RCC 7860 (cell line): Measurements from ENCODE around the gene PLPPR1.

Experiments used
- DNase-seq: peaks from one replicate; pipeline ENCODE4 v3.0.0-alpha.2; 2015; ENCODE audit warnings: low spot score
- FAIRE-seq: peaks from 2 replicates; lab custom pipeline; 2012; peaks lifted over from hg19 to GRCh38; lab: Jason Lieb, UNC

The PLPPR1 gene

GRCh38 chr9:101333926-101334702 is 305.6 kb downstream of the PLPPR1 start:
- no peak for FAIRE-seq
- no peak for DNase-seq

DNA sequence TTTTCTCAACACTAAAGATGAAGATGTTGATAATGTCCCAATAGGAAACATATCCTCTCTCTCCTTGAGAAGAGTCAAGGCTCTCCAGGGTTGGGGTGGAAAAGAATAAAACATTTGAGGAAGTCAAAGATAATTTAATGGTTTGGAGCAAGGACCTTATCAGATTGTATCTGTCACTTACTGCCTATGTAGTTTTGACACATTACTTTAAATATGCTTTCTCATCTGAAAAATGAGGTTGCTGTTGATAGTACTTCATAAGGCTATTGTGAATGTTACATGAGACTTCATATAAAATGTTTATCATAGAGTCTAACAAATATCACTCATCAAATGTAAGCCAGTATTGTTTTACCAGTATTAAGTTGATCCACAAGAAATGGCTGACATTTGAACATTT is 307.6 kb downstream of the PLPPR1 start:
- DNase-seq (no peak), FAIRE-seq (no peak)

DNA sequence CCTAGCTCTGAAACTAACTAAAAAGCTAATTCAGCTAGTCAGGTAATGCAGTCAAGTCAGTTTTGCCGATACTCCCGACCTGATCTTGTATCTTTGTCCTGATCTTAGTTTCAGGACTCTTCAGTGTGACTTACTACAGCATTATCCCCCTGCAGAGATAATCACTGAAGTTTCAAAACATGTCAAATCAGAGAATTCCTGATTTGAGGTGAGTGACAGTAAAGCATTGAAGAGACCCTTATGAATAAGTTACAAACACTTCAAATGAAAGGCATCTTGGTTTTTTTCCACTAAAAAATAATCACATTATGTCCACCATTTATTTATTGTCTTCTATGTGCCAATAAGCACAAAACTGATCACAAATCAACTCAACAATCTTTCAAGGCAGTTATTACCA is 308.7 kb downstream of the PLPPR1 start:
- FAIRE-seq: no peak
- no peak for DNase-seq

- no peak for DNase-seq
- FAIRE-seq: no peak
These were observed 313.4 kb downstream of the PLPPR1 start for GRCh38 chr9:101341958-101342357.

GRCh38 chr9:101342595-101342994 is 314.1 kb downstream of the PLPPR1 start:
- DNase-seq (no peak), FAIRE-seq (no peak)

GRCh38 chr9:101350285-101350684 is 321.8 kb downstream of the PLPPR1 start:
- no peak for FAIRE-seq
- DNase-seq: no peak

DNA sequence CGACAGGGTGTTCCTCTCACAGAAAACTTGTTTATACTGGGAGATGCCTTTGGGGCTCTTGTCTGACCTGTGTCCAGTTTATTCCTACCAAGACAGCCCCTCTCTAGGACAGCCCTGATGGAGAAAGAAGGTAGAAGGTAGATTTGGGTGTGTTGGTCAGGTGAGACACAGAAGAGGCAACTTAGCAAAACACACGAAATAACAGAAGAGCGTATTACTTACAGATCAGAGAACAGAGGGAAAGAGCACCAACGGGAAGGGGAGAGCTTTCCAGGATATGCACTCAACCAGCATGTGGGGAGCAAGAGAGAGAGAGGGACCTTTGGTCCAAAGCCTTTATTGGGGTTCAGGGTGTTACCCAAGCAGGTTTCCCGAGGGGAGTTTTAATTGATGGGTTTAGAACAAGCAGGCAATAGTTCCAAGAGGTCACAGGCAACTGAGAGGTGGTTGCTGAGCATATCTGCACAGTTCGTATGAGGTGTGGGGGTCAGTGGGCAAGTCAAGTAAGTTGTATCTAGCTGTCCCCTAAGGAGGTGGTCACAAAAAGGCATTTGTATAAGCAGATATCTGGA is 324.5 kb downstream of the PLPPR1 start:
- DNase-seq (no peak), FAIRE-seq (no peak)

GRCh38 chr9:101353683-101354082 is 325.2 kb downstream of the PLPPR1 start:
- no peak for FAIRE-seq

DNA sequence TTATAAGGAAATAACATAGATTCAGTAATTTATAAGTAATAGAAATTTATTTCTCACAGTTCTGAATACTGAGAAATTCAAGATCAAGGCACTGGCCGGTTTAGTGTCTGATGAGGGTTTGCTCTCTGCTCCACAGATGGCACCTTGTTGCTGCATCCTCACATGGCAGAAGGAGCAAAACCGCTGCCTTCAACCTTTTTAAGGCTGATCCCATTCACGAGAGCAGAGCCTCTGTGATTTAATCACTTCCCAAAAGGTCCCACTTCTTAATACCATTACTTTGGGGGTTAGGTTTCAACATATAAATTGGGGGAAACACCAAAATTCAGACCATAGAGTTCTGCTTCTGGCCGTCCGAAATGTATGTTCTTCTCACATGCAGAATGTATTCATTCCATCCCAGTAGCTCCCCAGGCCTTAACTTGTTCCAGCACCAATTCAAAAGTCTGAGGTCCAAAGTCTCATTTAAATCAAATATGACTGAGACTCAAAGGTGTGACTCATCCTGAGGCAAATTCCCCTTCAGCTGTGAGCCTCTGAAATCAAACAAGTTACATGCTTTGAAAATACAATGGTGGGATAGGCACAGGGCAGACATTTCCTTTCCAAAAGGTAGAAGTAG is 325.7 kb downstream of the PLPPR1 start:
- peak; percentile 35 for FAIRE-seq
- peak; percentile 41 for DNase-seq

More at GRCh38 chr9:101353683-101354082, 325.2 kb downstream of the PLPPR1 start:
- no peak for DNase-seq

GRCh38 chr9:101354765-101355708 is 326.5 kb downstream of the PLPPR1 start:
- FAIRE-seq: no peak
- no peak for DNase-seq

DNA sequence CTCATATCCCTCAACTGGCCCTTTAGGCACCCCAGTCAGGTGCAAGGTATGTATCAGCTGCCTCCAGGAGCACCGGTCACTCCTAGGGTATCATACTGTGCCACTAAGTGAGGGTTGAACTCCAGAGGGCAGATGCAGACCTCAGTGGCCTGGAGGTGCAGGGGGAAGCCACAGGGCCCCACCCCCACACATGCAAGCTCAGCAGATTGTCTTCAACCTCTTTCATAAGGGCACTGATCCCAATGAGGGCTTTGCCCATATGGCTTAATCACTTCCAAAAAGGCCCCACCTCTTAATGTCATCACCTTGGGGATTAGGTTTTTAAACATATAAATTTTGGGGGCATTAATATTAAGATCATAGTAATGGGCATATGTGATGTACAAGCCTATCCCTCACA is 328.1 kb downstream of the PLPPR1 start:
- DNase-seq (no peak), FAIRE-seq (no peak)

GRCh38 chr9:101359679-101360078 is 331.2 kb downstream of the PLPPR1 start:
- FAIRE-seq (no peak), DNase-seq (no peak)

DNA sequence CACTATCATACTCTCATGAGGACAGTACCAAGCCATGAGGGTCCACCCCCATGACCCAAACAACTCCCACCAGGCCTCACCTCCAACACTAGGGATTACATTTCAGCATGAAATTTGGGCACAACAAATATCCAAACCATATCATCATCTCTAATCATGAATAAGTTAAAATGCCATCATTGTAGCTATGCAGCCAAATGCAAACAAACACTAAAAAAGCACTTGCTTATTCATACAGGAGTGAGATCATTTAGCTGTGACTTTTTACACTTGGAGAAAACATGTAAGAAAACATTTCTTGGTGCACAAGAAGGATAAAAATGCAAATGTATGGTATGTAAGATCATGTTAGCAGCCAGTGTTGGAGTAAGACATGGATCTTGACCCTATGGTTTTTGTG is 332.1 kb downstream of the PLPPR1 start:
- DNase-seq: no peak
- FAIRE-seq: no peak

DNA sequence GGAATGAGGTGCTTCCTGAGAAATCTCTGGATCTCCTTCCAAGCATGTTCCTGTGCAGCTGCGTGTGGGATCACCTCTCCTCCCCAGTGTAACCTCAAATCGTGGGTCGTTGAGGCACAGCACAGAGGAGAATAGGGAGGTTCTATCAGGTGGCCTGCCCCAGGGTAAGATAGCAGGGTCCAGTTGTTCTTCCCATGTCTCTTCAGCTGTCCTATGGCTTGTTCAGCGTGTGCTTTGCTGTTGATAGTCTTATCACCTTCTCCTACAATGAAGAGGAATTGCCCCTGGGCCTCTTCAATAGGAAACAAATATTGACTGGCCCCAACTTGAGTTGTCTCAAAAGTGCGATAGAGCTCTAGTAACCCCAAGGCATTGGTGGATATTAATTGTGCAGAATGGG is 333.9 kb downstream of the PLPPR1 start:
- no peak for DNase-seq

GRCh38 chr9:101365181-101365580 is 336.7 kb downstream of the PLPPR1 start:
- DNase-seq (no peak), FAIRE-seq (peak; percentile 37)

More for the DNA sequence above, 333.9 kb downstream of the PLPPR1 start:
- FAIRE-seq: no peak

- FAIRE-seq (peak; percentile 88), DNase-seq (peak; percentile 77)
These were observed 337.7 kb downstream of the PLPPR1 start for GRCh38 chr9:101366038-101366756.

DNA sequence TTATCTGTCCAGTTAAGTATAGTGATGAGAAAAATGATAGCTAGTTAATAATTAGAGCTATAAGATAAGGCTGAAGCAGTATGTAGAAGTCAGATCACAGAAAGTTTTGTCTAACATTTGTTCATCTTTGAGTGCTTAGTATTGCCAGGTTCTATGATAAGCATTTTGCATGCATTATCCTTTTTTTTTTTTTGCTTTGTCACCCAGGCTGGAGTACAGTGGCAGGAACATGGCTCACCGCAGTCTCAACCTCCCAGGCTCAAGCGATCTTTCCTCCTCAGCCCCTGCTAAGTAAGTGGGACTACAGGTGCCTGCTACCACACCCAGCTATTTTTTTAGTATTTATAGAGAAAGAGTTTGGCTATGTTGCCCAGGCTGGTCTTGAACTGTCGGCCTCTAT is 338.8 kb downstream of the PLPPR1 start:
- DNase-seq (no peak), FAIRE-seq (no peak)

GRCh38 chr9:101369286-101369685 is 340.8 kb downstream of the PLPPR1 start:
- FAIRE-seq: peak; percentile 68
- peak; percentile 47 for DNase-seq

- no peak for DNase-seq
- no peak for FAIRE-seq
These were observed 341.5 kb downstream of the PLPPR1 start for GRCh38 chr9:101369884-101370531.

- no peak for DNase-seq
- no peak for FAIRE-seq
These were observed 343.3 kb downstream of the PLPPR1 start for GRCh38 chr9:101371813-101372212.
